ENCODE data around the gene STMN3.
"Not testable (repeated sequence)": the region's sequence is repeated elsewhere in the genome, so short reads cannot be mapped to it uniquely, and the experiment has no call there.

The STMN3 gene

GRCh38 chr20:63612276-63612931 lies 40.8 kb downstream of the STMN3 start:
- no peak for DNase-seq (ENCODE audit: low spot score)

GRCh38 chr20:63611646-63612045 lies 41.6 kb downstream of the STMN3 start:
- DNase-seq (ENCODE audit: low spot score), result no peak

GRCh38 chr20:63610581-63611435 lies 42.4 kb downstream of the STMN3 start:
- DNase-seq (ENCODE audit: low spot score), result no peak

DNA sequence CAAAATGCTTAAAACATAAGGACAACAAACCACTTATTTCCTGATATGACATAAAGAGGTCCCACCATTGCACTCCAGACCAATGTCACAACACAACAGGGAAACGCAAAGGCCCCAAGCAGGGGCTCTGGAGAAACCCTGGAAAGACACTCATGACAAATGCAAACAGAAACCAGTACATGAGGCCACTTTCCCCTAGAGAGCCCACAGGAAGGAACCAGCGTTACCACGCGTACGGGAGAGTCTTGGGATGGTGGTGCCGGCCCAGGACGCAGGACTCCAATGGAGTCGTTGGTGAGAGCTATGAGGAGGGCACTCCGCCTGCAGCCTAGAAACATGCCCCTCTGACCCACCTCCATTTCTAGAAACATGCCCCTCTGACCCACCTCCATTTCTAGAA lies 46.5 kb downstream of the STMN3 start:
- DNase-seq (ENCODE audit: low spot score), result no peak

- DNase-seq (ENCODE audit: low spot score), result no peak
Observed at GRCh38 chr20:63602321-63602720, 50.9 kb downstream of the STMN3 start.

DNA sequence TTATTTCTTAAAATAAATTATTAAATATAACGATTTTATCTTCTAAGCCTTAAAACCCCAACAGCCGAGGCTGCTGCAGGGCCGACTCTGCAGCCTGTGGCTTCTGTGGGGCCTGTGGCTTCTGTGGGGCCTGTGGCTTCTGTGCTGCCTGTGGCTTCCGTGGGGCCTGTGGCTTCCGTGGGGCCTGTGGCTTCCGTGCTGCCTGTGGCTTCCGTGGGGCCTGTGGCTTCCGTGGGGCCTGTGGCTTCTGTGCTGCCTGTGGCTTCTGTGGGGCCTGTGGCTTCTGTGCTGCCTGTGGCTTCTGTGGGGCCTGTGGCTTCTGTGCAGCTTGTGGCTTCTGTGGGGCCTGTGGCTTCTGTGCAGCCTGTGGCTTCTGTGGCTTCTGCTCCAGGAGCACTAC lies 51.5 kb downstream of the STMN3 start:
- not testable (repeated sequence) for DNase-seq (ENCODE audit: low spot score)

GRCh38 chr20:63599396-63600050 lies 53.7 kb downstream of the STMN3 start:
- no peak for DNase-seq (ENCODE audit: low spot score)

DNA sequence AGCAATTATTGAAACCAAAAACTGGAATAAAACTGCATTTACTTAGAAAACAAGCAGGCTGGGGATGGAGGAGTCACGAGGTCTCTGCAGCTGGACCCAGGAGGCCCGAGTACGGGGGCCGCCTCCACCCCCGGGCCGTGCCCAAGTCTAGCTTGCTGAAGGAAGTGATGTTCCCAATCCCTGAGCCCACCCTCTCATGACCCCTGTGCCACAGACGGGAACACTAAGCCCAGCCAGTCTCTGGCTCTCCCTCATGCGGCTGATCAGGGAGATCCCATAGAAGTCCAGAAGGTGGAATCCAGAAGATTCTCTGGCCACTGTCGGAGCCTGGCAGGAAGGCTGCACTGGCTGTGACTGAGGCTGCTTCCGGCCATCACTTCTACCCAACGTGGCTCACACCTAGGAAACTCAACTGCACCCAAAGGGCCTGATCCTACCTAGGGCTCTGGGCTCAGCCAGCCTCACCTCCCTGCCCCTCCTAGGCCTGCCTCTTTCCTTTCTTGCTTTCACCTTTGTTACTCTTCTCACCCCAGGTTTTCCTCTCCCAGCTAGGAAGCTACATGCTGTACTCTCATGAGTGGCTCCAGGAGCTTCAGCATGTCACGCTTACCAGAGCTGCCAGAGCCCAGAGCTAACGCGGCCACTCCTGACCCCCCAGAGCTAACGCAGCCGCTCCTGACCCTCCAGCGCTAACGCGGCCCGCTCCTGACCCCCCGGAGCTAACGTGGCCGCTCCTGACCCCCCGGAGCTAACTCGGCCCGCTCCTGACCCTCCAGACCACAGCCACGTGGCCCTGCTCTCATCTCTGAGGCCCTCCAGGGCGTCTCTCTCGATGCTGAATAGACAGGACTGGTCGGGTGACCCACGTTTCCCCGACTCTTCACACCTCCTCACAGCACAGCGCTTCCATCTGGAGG lies 54.5 kb downstream of the STMN3 start:
- DNase-seq (ENCODE audit: low spot score), result no peak

DNA sequence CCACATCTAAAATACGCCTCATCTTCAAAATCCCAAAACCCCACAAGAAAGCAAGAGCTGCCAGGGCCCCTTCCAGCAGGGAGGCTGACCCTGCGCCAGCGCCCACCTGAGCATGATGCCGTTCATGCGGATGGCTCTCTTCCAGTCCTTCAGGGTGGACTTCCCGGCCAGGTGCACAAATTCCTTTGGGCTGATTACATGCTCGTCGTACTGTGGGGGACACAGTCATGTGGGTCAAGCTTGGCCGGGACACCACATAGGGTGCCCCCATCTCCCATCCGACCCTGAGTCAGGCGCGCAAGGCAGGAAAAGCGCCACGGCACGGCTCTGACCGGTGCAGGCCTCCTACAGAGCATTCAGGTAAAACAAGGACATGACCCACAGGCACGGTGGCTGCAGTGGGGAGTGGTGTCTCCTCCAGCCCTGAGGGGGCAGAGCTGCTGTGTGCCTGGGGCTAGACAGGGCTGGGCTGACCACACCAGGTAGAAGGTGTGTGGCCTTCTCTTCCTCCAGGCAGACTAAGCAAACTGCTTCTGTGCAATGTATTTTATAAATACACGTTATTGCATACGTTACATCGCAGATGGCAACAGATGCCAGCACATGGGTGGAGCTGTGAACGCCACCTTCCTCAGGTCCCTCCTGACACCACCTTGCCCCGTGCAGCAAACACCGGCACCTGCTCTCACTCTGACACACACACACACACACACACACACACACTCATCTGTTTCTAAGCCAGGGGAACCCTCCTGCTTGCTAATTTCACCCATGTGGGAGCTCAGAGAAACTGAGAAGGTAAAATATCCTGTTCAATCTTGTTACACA lies 55.4 kb downstream of the STMN3 start:
- no peak for DNase-seq (ENCODE audit: low spot score)

- DNase-seq (ENCODE audit: low spot score), result no peak
Observed at GRCh38 chr20:63596423-63596822, 56.8 kb downstream of the STMN3 start.

DNA sequence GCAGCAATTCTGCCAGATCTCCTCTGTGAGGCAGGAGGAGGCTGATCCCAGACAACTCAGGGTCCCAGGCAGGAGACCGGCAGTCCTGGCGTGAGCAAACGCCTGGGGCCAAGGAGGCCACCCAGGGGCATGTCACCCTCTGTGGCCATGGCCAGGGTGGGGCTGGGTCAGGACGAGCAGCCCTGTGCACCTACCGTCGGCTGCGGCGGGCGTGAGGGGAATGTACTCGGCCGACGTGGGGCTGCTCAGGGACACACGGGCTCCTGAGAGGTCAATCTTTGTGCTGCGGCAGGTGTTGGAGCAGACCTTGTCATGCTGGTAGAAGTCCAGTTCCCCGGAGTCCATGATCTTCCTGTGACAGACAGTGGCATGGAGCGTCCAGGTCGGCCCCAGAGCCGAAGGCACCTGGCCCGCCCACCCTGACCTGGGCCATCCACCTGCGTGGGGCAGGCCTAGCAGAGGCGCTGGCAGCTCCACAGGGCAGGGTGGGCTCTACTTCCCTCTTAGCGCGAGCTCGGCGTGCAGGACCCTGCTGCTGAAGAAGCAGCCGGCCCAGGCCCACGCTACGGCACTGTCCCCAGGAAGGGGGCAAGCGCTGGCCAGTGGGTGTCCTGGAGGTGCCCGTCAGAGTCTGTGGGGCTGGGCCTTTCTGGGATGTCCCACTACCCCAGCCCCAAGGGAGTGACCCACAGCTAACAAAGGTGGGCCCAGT lies 57.7 kb downstream of the STMN3 start:
- DNase-seq (ENCODE audit: low spot score), result no peak

- DNase-seq (ENCODE audit: low spot score), result no peak
Observed at GRCh38 chr20:63594043-63594561, 59.1 kb downstream of the STMN3 start.

DNA sequence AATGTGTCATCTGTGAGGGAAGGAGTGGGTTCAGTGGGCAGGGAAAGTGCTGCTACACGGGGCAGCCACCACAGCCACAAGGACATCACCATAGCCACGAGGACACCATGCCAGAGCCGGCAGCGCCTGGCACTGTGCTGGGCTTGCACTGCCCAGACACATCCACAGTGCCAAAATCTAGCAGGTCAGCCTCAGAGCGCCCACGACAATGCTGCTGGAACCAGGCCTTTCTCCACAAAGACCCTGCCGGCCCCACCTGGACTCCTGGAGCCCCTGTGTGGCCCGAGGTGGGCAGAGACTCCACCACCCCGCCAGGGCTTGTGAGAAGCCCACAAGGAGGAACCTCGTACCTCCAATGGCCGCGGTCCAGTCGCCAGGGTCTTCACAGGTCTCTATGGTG lies 60.6 kb downstream of the STMN3 start:
- no peak for DNase-seq (ENCODE audit: low spot score)

DNA sequence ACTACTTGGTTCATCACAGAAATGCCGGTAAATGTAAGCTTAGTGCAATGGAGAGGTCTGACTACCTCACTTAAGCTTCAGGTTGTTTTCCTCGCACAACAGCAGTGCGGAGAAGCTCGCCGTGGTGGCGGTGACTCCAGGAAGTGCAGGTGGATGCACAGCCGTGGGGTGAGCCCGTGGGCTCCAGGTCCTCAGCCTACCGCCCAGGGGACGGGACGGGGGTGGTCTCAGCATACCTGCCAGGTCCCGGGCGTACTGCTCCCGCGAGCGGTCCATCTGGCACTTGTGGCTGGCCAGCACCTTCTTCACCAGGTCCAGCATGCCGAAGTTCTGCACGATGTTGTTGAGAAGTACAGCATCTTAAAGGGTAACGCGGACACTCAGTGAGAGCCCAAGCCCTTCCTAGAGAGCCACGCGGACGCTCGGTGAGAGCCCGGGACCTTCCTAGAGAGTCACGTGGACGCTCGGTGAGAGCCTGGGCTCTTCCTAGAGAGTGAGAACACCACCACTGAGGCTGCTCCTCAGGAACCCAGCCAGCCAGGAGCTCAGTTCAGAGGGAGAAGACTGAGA lies 61.4 kb downstream of the STMN3 start:
- no peak for DNase-seq (ENCODE audit: low spot score)

GRCh38 chr20:63591147-63591533 lies 62.1 kb downstream of the STMN3 start:
- DNase-seq (ENCODE audit: low spot score), result no peak

DNA sequence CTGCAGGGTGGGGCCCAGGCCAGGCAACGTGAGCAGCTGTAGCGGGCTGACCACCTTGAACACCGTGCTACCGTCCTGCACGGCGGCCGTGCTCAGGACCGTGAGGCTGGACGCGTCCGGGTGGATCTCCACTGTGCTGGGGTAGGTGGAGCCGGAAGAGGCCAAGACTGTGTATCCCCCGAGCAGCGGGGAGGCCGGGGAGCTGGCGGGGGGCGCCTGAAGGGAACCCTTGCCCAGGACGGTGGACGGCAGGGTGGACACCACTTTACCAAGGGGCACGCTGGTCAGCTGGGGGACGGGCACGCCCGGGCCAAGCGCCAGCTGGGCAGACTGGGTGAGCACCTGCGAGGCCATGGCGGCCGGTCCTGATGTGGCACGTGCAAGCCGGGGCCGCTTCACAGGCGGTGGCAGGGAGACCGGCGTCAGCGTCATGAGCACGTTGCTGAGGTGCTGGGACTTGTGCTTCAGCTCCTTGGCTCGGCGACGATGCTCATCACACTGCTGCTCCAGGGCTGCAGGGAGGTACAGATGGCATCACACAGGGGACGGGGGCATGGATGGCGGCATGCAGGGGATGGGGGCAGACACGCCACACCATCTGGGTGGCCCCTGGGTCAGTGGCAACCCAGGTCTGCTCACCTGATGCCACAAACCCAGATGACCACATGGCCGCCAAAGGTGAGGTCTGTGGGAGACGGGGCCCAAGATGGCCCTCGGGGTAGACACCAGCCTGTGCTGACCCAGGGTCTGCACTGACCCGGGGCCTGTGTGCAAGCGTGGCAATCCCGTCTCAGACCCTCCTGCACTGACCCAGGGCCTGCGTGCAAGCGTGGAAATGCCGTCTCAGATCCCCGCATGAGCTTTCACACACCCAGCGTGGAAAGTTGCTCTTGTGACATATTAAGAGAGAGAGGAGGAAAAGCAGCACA lies 62.7 kb downstream of the STMN3 start:
- DNase-seq (ENCODE audit: low spot score), result no peak
